SH-SY5Y (cell line): ENCODE data around the gene FBXW11.

Experiments
- GATA2 ChIP-seq: IDR thresholded peaks from 2 replicates; pipeline ENCODE4 v1.6.1; 2011; ENCODE audit warnings: mild to moderate bottlenecking, low read depth, low read length
- GATA3 ChIP-seq: IDR thresholded peaks from 2 replicates; pipeline ENCODE4 v1.6.1; 2011; ENCODE audit warnings: low read depth, mild to moderate bottlenecking, low read length, moderate library complexity

FBXW11 gene

DNA sequence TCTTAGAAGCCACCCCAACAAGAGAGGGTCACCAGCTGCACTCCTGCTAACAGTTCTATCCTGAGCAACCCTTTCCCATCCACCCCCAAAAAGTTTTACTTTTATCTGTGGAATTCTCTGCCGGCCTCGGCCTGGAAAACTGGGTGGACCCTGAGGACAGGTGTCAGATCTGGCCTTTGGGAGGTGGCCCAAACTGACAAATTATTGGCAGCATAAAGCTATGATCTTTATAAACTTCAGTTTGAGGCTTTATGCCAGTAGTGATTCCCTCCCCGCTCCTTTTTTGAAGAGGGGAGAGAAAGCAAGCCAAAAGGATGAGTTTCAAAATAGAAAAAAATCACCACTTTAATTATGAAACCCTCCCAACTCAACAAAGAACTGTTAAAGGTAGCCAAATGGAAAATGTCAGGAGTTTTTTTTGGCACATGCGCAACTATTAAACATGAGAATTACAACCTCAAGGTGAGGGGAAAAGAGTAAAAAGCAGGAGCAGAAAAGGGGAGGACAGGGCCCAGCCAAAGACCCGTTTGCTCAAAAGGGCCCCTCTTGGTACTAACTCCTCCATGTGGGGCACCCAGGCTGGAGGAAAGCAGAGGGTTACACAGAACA, 49.4 kb downstream of the FBXW11 start:
- no peak for TF ChIP-seq GATA3
- no peak for TF ChIP-seq GATA2

GRCh38 chr5:171956314-171956713, 50.1 kb downstream of the FBXW11 start:
- no peak for TF ChIP-seq GATA3
- no peak for TF ChIP-seq GATA2

DNA sequence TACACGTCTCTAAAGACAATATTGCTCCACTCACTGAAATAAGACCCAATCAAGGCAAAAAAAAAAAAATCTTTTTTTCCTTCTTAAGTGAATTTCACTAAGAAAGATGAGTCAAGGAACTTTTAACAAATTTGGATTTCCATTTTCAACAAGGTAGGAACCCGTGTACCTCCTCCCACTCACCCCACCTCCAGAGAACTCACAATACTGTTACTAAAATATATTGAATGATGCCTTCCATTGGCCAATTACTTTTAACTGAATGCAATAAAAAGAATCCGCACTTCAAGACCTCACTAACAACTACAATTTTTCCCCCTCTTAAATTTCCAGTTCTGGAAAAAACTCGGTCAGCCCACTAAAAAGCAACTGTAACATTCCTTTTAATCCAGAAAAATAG, 50.7 kb downstream of the FBXW11 start:
- no peak for TF ChIP-seq GATA3
- no peak for TF ChIP-seq GATA2

DNA sequence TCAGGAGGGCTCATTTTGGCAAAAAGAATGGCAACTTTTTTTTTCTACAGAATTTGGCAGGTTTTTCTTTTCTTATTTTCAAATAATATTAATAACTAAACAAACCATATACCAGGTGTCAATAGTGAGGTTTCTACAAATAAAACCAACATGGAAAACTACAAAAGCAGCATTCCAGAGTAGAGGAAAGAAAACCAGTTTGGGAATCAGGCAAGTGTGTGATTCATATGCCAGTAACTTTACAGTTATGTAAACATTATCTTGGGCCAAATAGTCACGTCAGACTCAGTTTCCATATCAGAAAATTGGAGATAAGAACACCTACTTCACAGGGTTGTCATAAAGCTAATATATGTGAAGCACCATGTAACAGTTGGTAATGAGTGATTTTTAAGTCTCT, 51.7 kb downstream of the FBXW11 start:
- TF ChIP-seq GATA2, result no peak
- no peak for TF ChIP-seq GATA3

GRCh38 chr5:171953860-171954701, 52.4 kb downstream of the FBXW11 start:
- TF ChIP-seq GATA2, result no peak
- no peak for TF ChIP-seq GATA3

- TF ChIP-seq GATA3, result no peak
- TF ChIP-seq GATA2, result no peak
Observed at GRCh38 chr5:171952021-171952420, 54.4 kb downstream of the FBXW11 start.

DNA sequence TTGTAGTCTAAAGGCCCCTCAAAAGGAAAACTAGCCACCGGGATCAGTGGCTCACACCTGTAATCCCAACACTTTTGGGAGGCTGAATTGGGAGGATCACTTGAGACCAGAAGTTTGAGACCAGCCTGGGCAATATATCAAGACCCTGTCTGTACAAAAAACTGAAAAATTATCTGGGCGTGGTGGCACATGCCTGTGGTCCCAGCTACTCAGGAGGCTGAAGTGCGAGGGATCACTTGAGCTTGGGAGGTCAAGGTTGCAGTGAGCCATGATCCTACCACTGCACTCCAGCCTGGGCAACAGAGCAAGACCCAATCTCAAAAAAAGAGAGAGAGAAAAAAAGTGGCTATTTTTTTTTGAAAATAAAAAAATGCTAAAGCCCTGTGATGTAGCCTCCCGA, 55.2 kb downstream of the FBXW11 start:
- TF ChIP-seq GATA3 (no peak), GATA2 (no peak)

DNA sequence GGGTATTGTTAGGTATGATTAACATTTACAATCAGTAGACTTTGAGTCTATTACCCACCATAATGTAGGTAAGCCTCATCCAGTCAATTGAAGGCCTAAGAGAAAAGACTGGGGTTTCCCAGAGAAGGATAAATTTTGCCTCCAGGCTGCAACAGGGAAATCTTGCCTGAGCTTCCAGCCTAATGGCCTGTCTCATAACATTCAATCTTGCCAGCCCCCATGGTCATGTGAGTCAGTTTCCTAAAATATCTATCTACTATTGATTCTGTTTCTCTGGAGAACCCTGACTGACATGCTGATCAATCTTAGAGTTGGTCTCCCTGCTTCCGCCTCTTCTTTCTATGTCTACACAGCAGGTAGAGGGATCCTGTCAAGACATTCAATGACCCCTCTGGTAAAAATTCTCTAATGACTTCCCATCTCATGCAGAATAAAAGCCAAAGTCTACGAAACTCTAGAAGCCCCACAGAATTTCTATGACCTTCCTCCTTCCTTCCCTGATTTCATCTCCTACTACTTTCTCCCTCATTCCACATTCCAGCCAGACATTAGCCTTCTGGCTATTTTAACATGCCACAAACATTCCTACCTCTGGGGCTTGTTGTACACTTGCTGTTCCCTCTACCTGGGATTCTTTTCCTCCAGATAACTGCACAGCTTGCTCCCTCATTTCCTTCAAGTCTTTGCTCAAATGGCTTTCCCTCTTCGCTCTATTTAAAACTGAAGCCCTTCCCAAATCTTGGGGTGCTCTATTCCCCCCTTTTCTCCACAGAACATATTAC, 60.2 kb downstream of the FBXW11 start:
- TF ChIP-seq GATA3 (no peak), GATA2 (no peak)

DNA sequence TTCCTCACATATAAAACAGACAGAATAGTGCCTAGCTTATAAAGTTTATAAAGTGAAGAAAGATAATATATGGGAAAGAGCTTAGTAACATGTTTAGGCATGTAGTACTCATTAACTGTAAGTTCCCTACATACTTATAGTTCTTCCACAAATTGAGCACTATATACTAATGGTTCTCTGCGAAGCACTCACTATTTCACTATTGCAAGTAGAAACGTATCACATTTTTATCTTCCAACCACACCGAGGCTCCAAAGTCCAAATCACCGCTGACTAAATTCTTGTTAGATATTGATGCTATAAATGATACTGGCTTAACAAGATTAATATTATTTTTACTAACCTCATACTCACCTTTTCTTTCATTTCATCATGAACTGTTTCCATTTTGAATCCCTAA, 61.0 kb downstream of the FBXW11 start:
- TF ChIP-seq GATA3 (no peak), GATA2 (no peak)

- TF ChIP-seq GATA3, result no peak
- no peak for TF ChIP-seq GATA2
Observed at GRCh38 chr5:171945066-171945465, 61.4 kb downstream of the FBXW11 start.

DNA sequence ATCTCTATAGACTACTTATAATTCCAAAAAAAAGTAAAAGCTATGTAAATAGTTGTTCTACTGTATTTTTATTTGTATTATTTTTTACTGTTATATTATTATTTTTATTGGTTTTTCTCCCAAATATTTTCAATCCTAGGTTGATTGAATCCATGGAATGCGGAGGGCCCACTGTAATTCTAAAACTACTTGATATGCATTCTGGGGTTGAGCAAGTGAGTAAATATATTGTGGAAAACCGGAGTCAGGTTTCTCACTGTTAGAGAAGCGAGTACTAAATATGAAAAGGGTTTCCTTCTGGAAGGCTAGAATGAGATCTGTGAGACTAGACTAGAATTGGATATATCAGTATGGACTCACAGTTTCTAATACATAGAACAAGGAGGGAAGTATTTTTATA, 66.5 kb downstream of the FBXW11 start:
- TF ChIP-seq GATA2 (no peak), GATA3 (no peak)

GRCh38 chr5:171938358-171938757, 68.1 kb downstream of the FBXW11 start:
- TF ChIP-seq GATA2, result no peak
- TF ChIP-seq GATA3, result no peak

GRCh38 chr5:171937351-171937750, 69.1 kb downstream of the FBXW11 start:
- TF ChIP-seq GATA3 (no peak), GATA2 (no peak)

- no peak for TF ChIP-seq GATA3
- no peak for TF ChIP-seq GATA2
Observed at GRCh38 chr5:171934586-171934985, 71.9 kb downstream of the FBXW11 start.
